HAP-1 (cell line): ENCODE measurements around the gene RBMS1.

Source experiments
- DNase-seq, 2 experiments: peaks; one replicate each; pipeline ENCODE4 v3.0.0-alpha.2; 2016 to 2020; ENCODE audit warnings: low spot score in 2 of 2
- H3K27me3 ChIP-seq: fragments of 250-450 bp; sonication (Bioruptor Pico); 2 replicates; pipeline ENCODE4 v1.5.1; 2020; ENCODE audit warnings: low read depth, mild to moderate bottlenecking, moderate library complexity
- H3K36me3 ChIP-seq: fragments of 250-450 bp; sonication (Bioruptor Pico); replicated peaks from 2 replicates; pipeline ENCODE4 v1.5.1; 2020; ENCODE audit warnings: mild to moderate bottlenecking
- H3K4me1 ChIP-seq: fragments of 250-450 bp; sonication (Bioruptor Pico); 2 replicates; pipeline ENCODE4 v1.5.1; 2020; ENCODE audit warnings: mild to moderate bottlenecking
- H3K4me3 ChIP-seq: fragments of 250-450 bp; sonication (Bioruptor Pico); 2 replicates; pipeline ENCODE4 v1.5.1; 2020; ENCODE audit warnings: mild to moderate bottlenecking, moderate library complexity
- H3K9me3 ChIP-seq: fragments of 250-450 bp; sonication (Bioruptor Pico); 2 replicates; pipeline ENCODE4 v1.5.1; 2020; ENCODE audit warnings: mild to moderate bottlenecking, moderate library complexity
- in situ Hi-C: fragments of 300-500 bp; cut with MboI; formaldehyde crosslinking; loops from 3 replicates; pipeline ENCODE4 v1.14.3; 2020; ENCODE audit warnings: low sequenced_read_pairs, inconsistent platforms, mixed read lengths

The RBMS1 gene

DNA sequence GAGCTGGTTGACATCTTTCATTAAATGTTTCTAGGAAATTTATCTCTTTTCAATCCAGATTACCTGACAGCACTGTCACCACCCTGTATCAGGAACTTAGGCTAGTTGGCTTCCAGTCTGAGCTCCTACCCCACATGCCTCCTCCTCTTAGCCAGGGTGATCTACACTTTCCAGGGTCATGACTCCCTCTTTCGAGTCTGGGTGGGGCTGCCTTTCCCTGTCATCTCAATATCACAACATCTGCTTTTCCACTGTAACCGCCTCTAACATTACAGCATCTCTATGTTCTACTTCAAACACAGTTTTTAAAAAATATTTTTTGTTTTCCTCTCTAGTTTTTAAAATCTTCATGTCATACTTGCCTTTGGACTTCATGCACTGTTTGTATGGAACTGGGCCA, 129.2 kb downstream of the RBMS1 start:
- in situ Hi-C loops: no loop called here
- H3K9me3 ChIP-seq: no peaks in the 10 kb centered on the region
- no peaks in the 10 kb centered on the region for H3K36me3 ChIP-seq
- H3K4me3 ChIP-seq: no peak overlapping the region
- H3K27me3 ChIP-seq: no peaks in the 10 kb centered on the region
- DNase-seq: no peak
- peaks cover 2% of the 10 kb centered on the region; the same call in 1 of the 2 replicates for H3K4me1 ChIP-seq

GRCh38 chr2:160363961-160364360, 129.6 kb downstream of the RBMS1 start:
- Histone ChIP-seq H3K27me3 (no peaks in the 10 kb centered on the region), H3K4me3 (no peak overlapping the region), H3K4me1 (peaks cover 2% of the 10 kb centered on the region; the same call in 1 of the 2 replicates), H3K9me3 (no peaks in the 10 kb centered on the region), H3K36me3 (no peaks in the 10 kb centered on the region)
- no peak for DNase-seq
- in situ Hi-C loops: no loop called here

GRCh38 chr2:160363055-160363454, 130.6 kb downstream of the RBMS1 start:
- Histone ChIP-seq H3K4me3 (no peak overlapping the region), H3K36me3 (no peaks in the 10 kb centered on the region), H3K27me3 (no peaks in the 10 kb centered on the region), H3K4me1 (peaks cover 2% of the 10 kb centered on the region; the same call in 1 of the 2 replicates), H3K9me3 (no peaks in the 10 kb centered on the region)
- no peak for DNase-seq
- in situ Hi-C loops: no loop called here

- in situ Hi-C loops: no loop called here
- DNase-seq: no peak
- Histone ChIP-seq H3K4me3 (no peak overlapping the region), H3K27me3 (no peaks in the 10 kb centered on the region), H3K36me3 (no peaks in the 10 kb centered on the region), H3K4me1 (no peaks in the 10 kb centered on the region; the same call in 1 of the 2 replicates), H3K9me3 (no peaks in the 10 kb centered on the region)
These were observed 131.1 kb downstream of the RBMS1 start for GRCh38 chr2:160362541-160362940.

DNA sequence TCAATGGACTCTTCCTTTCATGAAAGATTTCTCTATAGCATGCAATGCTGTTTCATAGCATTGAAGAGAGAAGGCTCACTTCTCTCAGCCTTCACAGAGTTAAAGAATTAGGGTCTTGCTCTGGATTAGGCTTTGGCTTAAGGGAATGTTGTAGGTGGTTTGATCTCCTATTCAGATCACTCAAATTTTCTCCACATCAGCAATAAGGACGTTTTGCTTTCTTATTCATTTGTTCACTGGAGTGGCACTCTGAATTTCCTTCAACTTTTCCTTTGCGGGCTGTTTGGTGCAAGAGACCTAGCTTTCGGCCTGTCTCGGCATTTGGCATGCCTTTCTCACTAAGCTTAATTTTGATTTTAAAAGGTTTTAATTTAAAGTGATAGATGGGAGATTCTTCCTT, 131.6 kb downstream of the RBMS1 start:
- Histone ChIP-seq H3K27me3 (no peaks in the 10 kb centered on the region), H3K4me3 (no peak overlapping the region), H3K4me1 (no peaks in the 10 kb centered on the region), H3K9me3 (no peaks in the 10 kb centered on the region), H3K36me3 (no peaks in the 10 kb centered on the region)
- in situ Hi-C loops: no loop called here
- DNase-seq: no peak

GRCh38 chr2:160360089-160360757, 133.4 kb downstream of the RBMS1 start:
- Histone ChIP-seq H3K36me3 (no peaks in the 10 kb centered on the region), H3K27me3 (no peaks in the 10 kb centered on the region), H3K4me3 (no peak overlapping the region), H3K9me3 (no peaks in the 10 kb centered on the region), H3K4me1 (no peaks in the 10 kb centered on the region)
- no peak for DNase-seq
- in situ Hi-C loops: no loop called here

- H3K9me3 ChIP-seq: no peaks in the 10 kb centered on the region
- DNase-seq: no peak
- no peaks in the 10 kb centered on the region for H3K36me3 ChIP-seq
- no peak overlapping the region for H3K4me3 ChIP-seq
- no peaks in the 10 kb centered on the region for H3K27me3 ChIP-seq
- no peaks in the 10 kb centered on the region for H3K4me1 ChIP-seq
- in situ Hi-C loops: no loop called here
These were observed 135.6 kb downstream of the RBMS1 start for GRCh38 chr2:160358046-160358445.

- H3K4me1 ChIP-seq: no peaks in the 10 kb centered on the region
- no peaks in the 10 kb centered on the region for H3K9me3 ChIP-seq
- no peaks in the 10 kb centered on the region for H3K36me3 ChIP-seq
- DNase-seq: no peak
- no peak overlapping the region for H3K4me3 ChIP-seq
- H3K27me3 ChIP-seq: no peaks in the 10 kb centered on the region
- in situ Hi-C loops: no loop called here
These were observed 137.1 kb downstream of the RBMS1 start for GRCh38 chr2:160356485-160356884.

- no peaks in the 10 kb centered on the region for H3K36me3 ChIP-seq
- H3K27me3 ChIP-seq: no peaks in the 10 kb centered on the region
- H3K4me3 ChIP-seq: no peak overlapping the region
- DNase-seq: no peak
- no peaks in the 10 kb centered on the region for H3K4me1 ChIP-seq
- no peaks in the 10 kb centered on the region for H3K9me3 ChIP-seq
- in situ Hi-C loops: no loop called here
These were observed 138.5 kb downstream of the RBMS1 start for GRCh38 chr2:160355080-160355479.

GRCh38 chr2:160354677-160355076, 138.9 kb downstream of the RBMS1 start:
- no peaks in the 10 kb centered on the region for H3K36me3 ChIP-seq
- H3K4me3 ChIP-seq: no peak overlapping the region
- in situ Hi-C loops: no loop called here
- H3K4me1 ChIP-seq: no peaks in the 10 kb centered on the region
- DNase-seq: no peak
- H3K9me3 ChIP-seq: no peaks in the 10 kb centered on the region
- no peaks in the 10 kb centered on the region for H3K27me3 ChIP-seq

GRCh38 chr2:160353813-160354212, 139.8 kb downstream of the RBMS1 start:
- no peaks in the 10 kb centered on the region for H3K4me1 ChIP-seq
- no peak for DNase-seq

GRCh38 chr2:160353166-160353565, 140.4 kb downstream of the RBMS1 start:
- Histone ChIP-seq H3K36me3 (no peaks in the 10 kb centered on the region), H3K4me3 (no peak overlapping the region), H3K9me3 (no peaks in the 10 kb centered on the region), H3K27me3 (no peaks in the 10 kb centered on the region), H3K4me1 (peaks cover under 1% of the 10 kb centered on the region; the same call in 1 of the 2 replicates)
- in situ Hi-C loops: no loop called here
- no peak for DNase-seq

More at GRCh38 chr2:160353813-160354212, 139.8 kb downstream of the RBMS1 start:
- Histone ChIP-seq H3K4me3 (no peak overlapping the region), H3K9me3 (no peaks in the 10 kb centered on the region), H3K36me3 (no peaks in the 10 kb centered on the region), H3K27me3 (no peaks in the 10 kb centered on the region)
- in situ Hi-C loops: no loop called here

- H3K27me3 ChIP-seq: no peaks in the 10 kb centered on the region
- no peak overlapping the region for H3K4me3 ChIP-seq
- H3K9me3 ChIP-seq: no peaks in the 10 kb centered on the region
- H3K4me1 ChIP-seq: peaks cover 5% of the 10 kb centered on the region; the same call in 1 of the 2 replicates
- DNase-seq: no peak
- no peaks in the 10 kb centered on the region for H3K36me3 ChIP-seq
- in situ Hi-C loops: no loop called here
These were observed 141.1 kb downstream of the RBMS1 start for GRCh38 chr2:160352500-160352899.

GRCh38 chr2:160351956-160352355, 141.7 kb downstream of the RBMS1 start:
- DNase-seq: no peak
- Histone ChIP-seq H3K9me3 (no peaks in the 10 kb centered on the region), H3K27me3 (no peaks in the 10 kb centered on the region), H3K36me3 (no peaks in the 10 kb centered on the region), H3K4me1 (peaks cover 5% of the 10 kb centered on the region; the same call in 1 of the 2 replicates), H3K4me3 (no peak overlapping the region)
- in situ Hi-C loops: no loop called here

DNA sequence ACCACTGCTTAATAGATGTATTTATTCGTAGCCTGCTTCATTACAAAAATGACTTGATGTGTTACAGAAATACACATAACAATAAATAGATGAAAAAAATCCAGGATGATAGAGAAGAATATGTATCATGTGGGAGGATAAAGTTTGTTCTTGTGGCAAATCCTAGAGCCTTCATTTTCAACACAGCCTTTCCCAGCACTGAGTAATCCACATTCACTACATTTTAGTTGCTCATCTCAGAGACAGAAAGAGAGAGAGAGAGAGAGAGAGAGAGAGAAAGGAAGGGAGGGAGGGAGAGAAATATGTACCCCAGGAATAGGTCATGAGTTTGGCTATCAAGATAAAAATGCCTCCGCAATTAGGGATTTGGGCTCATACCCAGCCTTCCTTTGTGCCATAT, 144.3 kb downstream of the RBMS1 start:
- Histone ChIP-seq H3K27me3 (no peaks in the 10 kb centered on the region), H3K4me1 (peaks cover 5% of the 10 kb centered on the region; the same call in 1 of the 2 replicates), H3K4me3 (no peak overlapping the region), H3K9me3 (no peaks in the 10 kb centered on the region), H3K36me3 (no peaks in the 10 kb centered on the region)
- in situ Hi-C loops: no loop called here
- no peak for DNase-seq
